HG02678 (cell line): ENCODE data around the gene SETD2.

Source experiments
- ATAC-seq: cut with Tn5 transposase; IDR thresholded peaks from one replicate; pipeline ENCODE4 v1.9.1; 2021; ENCODE audit warnings: mild to moderate bottlenecking, moderate library complexity; ENCODE audit not compliant: unreplicated experiment

Gene SETD2

GRCh38 chr3:46986782-46987310 is 177.1 kb downstream of the SETD2 start:
- ATAC-seq: no peak

- no peak for ATAC-seq
Observed at GRCh38 chr3:46986055-46986730, 177.7 kb downstream of the SETD2 start.

GRCh38 chr3:46985588-46985987 is 178.3 kb downstream of the SETD2 start:
- no peak for ATAC-seq

DNA sequence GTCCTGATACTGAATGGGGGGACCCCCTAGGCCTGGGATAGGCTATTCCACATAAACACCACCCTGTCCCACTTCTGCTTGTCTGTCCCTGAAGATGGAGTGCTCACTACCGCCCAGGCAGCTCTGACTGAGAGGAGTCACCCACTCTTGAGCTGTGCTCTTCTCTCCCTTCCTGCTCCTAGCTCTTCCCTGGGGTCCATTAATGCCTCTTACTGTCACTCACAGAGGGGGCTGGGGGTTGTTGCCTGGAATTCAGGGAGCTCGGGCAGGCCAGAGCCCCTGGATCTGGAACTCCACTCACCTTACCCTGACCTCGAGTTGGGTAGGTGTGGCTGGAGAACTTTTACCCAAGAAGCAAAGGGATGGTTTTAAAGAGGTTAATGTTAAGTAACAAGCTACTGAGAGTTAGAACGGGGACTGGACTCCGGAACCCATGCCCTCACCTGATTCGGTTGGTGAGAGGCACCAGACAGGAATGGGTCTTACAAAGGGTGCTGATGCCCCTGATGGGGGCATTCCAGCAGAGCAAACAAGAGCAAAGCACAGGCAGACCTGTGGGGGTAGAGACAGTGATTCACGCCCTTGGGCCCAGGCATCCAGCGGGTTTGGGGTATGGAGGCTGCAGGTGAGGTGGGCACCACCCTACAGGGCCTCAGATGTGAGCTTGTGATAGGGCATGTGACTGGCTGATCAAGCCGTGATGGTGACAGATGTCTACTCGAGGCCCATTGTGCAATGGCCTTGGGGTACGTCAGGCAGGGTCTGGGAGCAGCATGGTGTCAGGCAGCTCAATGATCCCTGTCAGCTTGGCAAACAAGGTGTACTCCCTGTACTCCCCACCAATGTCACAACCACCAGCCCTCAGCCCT is 179.1 kb downstream of the SETD2 start:
- ATAC-seq: no peak

DNA sequence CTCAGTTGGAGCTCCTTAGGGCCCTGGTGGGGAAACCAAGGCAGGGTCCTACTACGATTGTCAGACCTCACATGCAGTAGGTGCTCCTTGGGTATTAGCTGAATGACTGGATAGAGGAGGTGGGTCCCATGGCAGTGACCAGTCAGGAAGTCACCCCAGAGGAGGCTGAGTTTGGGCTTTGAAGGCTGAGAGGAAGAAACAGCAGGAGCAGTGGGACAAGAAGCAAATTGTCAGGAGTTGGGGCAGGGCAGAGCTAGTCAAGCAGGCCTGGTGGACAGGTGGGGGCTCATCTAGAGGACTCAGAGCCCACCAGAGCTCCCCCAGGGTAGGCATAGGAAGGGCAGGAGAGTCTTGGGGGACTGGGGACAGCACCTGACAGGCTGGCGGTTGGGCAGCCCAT is 181.4 kb downstream of the SETD2 start:
- ATAC-seq: no peak

- ATAC-seq: no peak
Observed at GRCh38 chr3:46981932-46982471, 181.9 kb downstream of the SETD2 start.

DNA sequence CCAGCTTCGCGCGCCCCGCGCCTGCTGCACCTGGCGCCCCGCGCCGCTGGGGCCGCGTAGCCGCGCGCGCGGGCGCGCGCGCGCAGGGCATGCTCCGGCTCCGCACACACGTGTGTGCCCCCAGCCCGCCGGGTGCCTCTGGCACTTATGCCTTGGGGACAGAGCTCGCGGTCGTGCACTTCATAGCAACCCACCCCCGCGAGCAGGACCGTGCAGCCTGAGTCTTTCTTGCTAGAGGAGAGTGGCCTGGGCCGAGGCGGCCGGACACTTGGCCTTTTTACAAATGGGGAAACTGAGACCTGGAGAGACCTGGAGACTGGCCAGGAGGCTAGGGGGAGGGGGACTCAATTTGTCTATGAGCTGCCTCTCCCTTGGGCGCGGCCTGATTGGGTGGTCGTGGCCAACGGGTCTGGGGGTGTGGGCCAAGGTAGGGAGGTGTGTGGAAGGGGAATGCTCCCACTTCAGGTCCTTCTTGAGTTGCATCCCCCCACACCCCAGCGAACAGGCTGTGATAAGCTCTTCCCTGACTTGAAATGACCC is 183.9 kb downstream of the SETD2 start:
- ATAC-seq: peak; percentile 5

DNA sequence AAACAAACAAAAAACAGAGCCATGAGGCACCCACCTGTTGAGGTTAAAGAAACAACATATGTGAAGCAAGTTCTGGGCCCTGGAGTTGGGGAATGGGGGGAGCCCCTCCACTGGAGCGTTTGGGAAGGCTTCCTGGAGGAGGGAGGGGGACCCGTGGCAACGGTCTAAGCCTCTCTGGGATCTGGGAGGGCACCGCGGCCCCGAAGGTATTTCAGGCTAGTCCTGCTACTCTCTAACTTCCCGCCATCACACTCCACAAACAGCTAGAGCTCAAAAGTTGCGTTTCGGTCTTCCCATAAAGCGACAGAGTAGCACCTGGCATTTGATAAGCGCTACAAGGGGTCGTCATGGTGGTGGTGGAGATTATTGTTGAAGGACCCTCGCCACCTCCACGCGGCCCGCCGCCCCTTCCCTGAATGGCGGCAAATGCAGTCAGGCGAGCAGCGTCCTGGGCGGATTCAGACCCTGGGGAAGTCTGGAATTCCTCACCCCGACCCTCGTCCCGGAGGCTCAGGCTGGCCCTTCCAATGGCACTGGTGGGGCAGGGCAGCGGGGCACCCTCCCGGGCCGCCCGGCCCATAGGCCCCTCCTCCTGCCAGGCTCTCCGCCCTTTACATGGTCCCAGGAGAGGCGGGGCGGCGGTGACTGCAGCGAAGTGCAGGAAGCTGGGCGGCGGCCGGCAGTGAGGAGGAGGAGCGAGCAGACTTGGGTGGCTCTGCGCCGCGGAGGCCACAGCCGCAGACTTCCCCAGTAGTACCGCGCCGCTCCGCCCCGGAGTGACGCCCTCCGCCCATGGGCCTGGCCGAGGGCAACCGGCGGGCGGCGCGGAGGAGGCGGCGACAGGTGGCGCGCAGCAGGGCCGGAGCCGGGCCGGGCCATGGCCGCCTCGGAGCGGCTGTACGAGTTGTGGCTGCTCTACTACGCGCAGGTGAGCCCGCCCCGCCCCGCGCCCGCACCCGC is 184.6 kb downstream of the SETD2 start, which contains the start of gene NBEAL2:
Gene NBEAL2 (plus strand): TSS at position 682 of the 960 bp plus-strand sequence. CDS start 196 bp downstream, at position 878.
- ATAC-seq: peak; percentile 73

- ATAC-seq: no peak
Observed at GRCh38 chr3:46978381-46978780, 185.5 kb downstream of the SETD2 start.

DNA sequence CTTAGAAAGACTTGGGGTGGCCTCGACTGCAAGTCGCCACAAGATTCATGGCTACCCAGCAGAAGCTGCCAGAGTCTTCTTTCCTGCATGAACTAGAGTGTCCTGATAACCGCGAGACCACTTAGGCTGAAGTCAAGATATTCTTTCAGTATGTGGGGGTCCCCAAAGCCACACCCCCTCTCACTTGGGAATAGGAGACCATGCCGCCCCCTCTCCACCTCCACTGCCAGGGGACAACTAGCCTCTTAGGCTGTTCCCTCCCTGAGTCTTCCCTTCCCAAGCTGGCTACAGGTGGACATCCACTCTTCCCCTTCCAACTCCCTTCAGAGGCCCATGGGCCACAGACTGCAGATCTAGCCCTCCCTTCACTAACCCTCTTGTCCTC is 186.1 kb downstream of the SETD2 start:
- ATAC-seq: no peak

GRCh38 chr3:46976326-46977190 is 187.4 kb downstream of the SETD2 start, which contains the start of gene CCDC12:
Gene CCDC12 (minus strand): TSS chr3:46976745. CDS start chr3:46976732, 13 bp downstream.
- peak; percentile 65 for ATAC-seq

GRCh38 chr3:46974421-46975171 is 189.3 kb downstream of the SETD2 start:
- ATAC-seq: no peak

DNA sequence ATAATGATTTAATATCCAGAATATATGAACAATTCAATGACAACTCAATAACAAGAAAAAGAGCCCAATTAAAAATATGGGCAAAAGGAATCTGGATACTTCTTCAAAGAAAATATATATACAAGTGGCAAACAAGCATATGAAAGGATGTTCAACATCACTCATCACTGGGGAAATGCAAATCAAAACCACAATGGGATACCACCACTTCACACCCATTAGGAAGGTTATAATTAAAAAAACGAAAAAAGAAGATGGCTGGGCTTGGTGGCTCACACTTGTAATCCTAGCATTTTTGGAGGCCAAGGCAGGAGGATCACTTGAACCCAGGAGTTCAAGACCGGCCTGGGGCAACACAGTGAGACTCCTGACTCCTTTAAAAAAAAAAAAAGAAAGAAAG is 191.5 kb downstream of the SETD2 start:
- ATAC-seq: no peak

DNA sequence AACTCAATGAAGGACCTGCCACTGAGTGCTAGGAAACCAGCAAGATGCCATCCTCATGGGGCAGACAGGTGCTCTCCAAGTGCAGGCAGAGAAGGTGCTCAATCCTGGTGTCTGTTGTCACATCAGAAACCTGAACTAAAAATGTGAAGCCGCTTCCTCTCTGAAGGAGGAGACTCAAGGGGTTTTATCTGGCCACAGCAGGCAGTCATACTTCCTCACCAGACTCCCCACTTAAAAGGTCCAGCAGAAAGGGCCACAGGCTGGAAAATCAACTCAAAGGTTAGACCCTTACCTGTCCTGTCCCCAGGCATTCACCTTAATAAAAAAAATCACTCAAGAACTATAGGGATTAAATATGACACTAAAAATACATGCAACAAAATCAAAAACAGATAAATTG is 192.2 kb downstream of the SETD2 start:
- no peak for ATAC-seq

DNA sequence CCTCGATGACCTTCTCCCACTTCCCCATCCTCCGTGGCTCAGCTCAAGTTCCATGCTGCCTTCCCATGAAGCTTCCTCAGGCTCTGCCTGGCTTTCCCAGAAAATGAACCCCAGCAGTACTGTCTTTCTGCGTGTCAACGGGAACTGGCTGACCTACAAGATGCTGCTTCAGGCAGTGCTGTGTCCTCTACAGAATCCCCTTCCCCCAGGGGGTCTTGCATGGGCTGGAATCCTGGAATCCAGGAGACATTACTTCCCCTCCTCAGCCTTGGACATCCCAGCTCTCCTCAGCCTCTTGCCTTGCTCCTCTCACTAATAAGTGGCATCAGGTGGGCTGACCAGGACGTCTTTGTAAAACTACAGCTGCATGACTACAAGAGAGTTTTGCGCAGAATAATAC is 192.8 kb downstream of the SETD2 start:
- no peak for ATAC-seq

GRCh38 chr3:46970391-46971091 is 193.4 kb downstream of the SETD2 start:
- no peak for ATAC-seq

DNA sequence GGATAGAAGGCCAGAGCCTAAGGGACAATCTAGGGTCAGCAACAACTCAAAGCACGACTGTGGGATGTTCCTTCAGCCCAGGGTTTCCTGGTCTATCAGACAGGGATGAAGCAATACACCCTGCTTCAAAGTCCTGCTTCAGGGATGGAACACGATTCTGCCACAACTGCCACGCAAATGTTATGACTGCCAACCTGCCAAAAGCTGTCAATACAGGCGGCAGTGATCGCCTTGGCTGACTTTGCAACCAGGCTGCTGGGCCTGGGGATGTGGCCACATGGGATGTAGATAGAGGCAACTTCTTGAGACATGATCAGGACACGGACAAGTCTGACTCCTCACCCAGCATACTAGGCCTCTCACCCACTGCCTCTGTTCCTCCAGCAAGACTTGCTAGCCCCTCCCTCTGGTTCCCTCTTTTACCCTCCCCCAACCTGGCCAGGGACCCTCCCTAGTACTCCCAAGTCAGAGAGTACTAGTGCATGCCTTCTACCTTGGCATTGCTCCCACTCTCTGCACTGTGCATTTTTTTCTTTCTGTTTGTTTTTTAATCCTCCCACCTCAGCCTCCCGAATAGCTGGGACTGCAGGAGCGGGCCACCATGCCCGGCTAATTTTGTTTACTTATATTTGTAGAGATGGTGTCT is 195.0 kb downstream of the SETD2 start:
- ATAC-seq: no peak
